Nephron progenitor cell (in vitro differentiated cells): ENCODE data around the gene RFTN1.

Experiments
- DNase-seq: peaks from one replicate; pipeline ENCODE4 v3.0.0; 2021
- H3K27ac Mint-ChIP-seq: 2 replicates; pipeline ENCODE4 v1.8.0; 2021; ENCODE audit warnings: mild to moderate bottlenecking, moderate library complexity, mixed read lengths
- H3K27me3 Mint-ChIP-seq: 2 replicates; pipeline ENCODE4 v1.8.0; 2021; ENCODE audit warnings: mild to moderate bottlenecking, low read depth, mixed read lengths; ENCODE audit not compliant: poor library complexity
- H3K36me3 Mint-ChIP-seq: 2 replicates; pipeline ENCODE4 v1.8.0; 2021; ENCODE audit warnings: low read depth, mixed read lengths
- H3K4me1 Mint-ChIP-seq: 2 replicates; pipeline ENCODE4 v1.8.0; 2021; ENCODE audit warnings: mixed read lengths
- H3K4me3 Mint-ChIP-seq: 2 replicates; pipeline ENCODE4 v1.8.0; 2021; ENCODE audit warnings: mild to moderate bottlenecking, moderate library complexity, mixed read lengths
- H3K9me3 Mint-ChIP-seq: 2 replicates; pipeline ENCODE4 v1.8.0; 2021; ENCODE audit warnings: mild to moderate bottlenecking, moderate library complexity, mixed read lengths
- CTCF ChIP-seq: fragments of 200-600 bp; sonication (generic); IDR thresholded peaks from 2 replicates; pipeline ENCODE4 v1.5.0; 2021; ENCODE audit warnings: antibody characterized with exemption

Gene RFTN1

DNA sequence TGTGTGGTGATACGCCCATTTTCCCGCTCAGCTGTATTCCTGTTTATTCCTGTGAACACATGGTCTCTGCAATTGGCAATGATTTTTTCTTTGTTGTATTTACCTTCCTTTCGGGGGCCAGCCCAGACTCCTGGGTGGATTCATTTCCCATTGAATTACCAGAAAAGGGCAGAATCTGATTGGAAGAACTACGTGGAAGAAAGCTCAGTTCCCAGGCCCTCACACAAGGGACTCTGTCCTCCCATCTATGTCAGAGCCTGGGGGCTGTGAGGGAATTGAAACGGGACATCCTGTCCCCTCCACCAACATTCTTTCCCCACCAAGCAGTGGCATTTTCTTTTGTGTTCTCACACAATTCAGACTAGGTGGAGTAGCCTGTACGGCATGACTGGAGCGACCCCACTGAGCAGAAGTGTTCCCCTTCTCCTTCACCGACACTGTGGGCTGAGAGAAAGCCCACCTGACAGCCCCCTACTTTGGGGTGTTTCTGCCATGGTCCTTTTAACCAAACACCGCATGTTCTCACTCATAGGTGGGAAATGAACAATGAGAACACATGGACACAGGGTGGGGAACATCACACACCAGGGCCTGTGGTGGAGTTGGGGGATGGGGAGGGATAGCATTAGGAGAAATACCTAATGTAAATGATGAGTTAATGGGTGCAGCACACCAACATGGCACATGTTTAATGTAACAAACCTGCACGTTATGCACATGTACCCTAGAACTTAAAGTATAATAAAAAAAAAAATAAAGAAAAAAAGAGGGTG lies 32.1 kb upstream of the RFTN1 start:
- Mint-ChIP-seq H3K4me3 (no peak overlapping the region), H3K27ac (no peak overlapping the region), H3K4me1 (peaks cover 12% of the 10 kb centered on the region), H3K36me3 (no peaks in the 10 kb centered on the region), H3K27me3 (peaks cover 5% of the 10 kb centered on the region), H3K9me3 (peaks cover 8% of the 10 kb centered on the region)
- no peak for DNase-seq
- no peak for TF ChIP-seq CTCF

GRCh38 chr3:16543242-16543864 lies 29.9 kb upstream of the RFTN1 start:
- TF ChIP-seq CTCF, result no peak
- Mint-ChIP-seq H3K4me1 (peaks cover 5% of the 10 kb centered on the region), H3K4me3 (no peak overlapping the region), H3K36me3 (no peaks in the 10 kb centered on the region), H3K9me3 (peaks cover 8% of the 10 kb centered on the region), H3K27me3 (peaks cover 6% of the 10 kb centered on the region), H3K27ac (no peak overlapping the region)
- no peak for DNase-seq

- H3K9me3 Mint-ChIP-seq, result peaks cover 11% of the 10 kb centered on the region
- H3K27ac Mint-ChIP-seq, result peak overlapping the region; percentile 57
- no peaks in the 10 kb centered on the region for H3K36me3 Mint-ChIP-seq
- peaks cover 31% of the 10 kb centered on the region for H3K4me1 Mint-ChIP-seq
- no peak for DNase-seq
- H3K27me3 Mint-ChIP-seq, result peaks cover 6% of the 10 kb centered on the region
- TF ChIP-seq CTCF, result no peak
- no peak overlapping the region for H3K4me3 Mint-ChIP-seq
Observed at GRCh38 chr3:16538507-16538906, 25.0 kb upstream of the RFTN1 start.

- Mint-ChIP-seq H3K36me3 (no peaks in the 10 kb centered on the region), H3K27me3 (peaks cover 5% of the 10 kb centered on the region), H3K27ac (peak overlapping the region; percentile 91), H3K4me1 (peaks cover 46% of the 10 kb centered on the region), H3K9me3 (peaks cover 11% of the 10 kb centered on the region), H3K4me3 (no peak overlapping the region)
- DNase-seq, result no peak
- TF ChIP-seq CTCF, result no peak
Observed at GRCh38 chr3:16536996-16537395, 23.5 kb upstream of the RFTN1 start.

DNA sequence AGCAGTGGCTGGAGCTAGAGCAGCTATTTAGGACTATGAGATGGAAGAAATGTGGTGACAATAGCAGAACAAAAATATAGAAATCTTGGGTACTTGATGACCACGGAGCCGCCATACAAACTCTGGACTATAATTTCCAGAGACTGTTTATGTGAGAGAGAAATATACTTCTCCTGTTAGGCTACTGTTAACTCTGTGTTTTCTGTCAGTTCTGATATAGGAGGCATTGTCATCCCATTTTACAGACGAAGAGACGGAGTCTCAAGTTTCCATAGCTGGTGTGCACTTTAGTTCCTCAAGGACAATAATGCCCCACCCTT lies 22.8 kb upstream of the RFTN1 start:
- no peak for TF ChIP-seq CTCF
- peaks cover 5% of the 10 kb centered on the region for H3K27me3 Mint-ChIP-seq
- peaks cover 53% of the 10 kb centered on the region for H3K4me1 Mint-ChIP-seq
- no peak overlapping the region for H3K4me3 Mint-ChIP-seq
- peak overlapping the region; percentile 47 for H3K27ac Mint-ChIP-seq
- H3K9me3 Mint-ChIP-seq, result peaks cover 11% of the 10 kb centered on the region
- no peaks in the 10 kb centered on the region for H3K36me3 Mint-ChIP-seq
- DNase-seq, result no peak
